DND-41 (cell line): ENCODE measurements around the gene ZDHHC14.

ENCODE experiments used
- EZH2 ChIP-seq: IDR thresholded peaks from 3 replicates; pipeline ENCODE4 v1.6.1; 2012; ENCODE audit warnings: borderline replicate concordance, low read depth, mild to moderate bottlenecking, moderate library complexity, low read length, inconsistent platforms; ENCODE audit not compliant: severe bottlenecking
- TF ChIP-seq, protein P1 (sequence below): IDR thresholded peaks from 2 replicates; pipeline ENCODE4 v1.5.1; 2012; ENCODE audit warnings: borderline replicate concordance, low read length, moderate library complexity, mild to moderate bottlenecking; ENCODE audit not compliant: poor library complexity, severe bottlenecking; ENCODE audit errors: extremely low read depth

DNA sequence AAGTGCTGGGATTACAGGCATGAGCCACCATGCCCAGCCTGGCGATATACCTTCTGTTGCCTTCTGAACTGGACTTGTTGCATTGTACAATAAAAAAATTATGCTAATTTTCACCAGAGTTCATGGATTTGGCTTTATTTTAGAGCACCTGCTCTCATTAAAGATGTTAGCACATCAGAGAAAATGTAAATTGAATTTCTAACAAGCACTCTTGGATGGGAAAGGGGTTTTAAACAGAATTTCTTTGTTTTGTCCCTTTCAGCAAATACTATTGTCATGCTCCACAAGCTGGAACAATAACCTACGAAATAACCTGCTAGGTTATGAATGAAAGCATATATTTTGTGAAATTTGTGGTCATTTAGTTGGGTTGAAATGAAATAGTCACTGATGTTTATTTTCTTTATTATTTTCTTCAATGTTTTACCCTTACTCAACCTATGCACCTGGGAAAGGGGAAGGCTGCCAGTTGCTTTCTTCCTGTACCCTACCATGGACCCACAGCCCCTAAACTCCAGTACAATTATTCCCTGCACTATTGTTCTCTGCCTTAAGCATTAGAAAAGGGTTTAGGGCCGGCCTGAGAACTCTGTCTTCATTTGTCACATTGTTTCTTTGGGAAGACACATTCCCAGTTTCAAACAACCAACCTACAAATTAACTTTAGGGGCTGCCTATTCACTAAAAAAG lies 22.2 kb downstream of the ZDHHC14 start:
- TF ChIP-seq, protein P1, sequence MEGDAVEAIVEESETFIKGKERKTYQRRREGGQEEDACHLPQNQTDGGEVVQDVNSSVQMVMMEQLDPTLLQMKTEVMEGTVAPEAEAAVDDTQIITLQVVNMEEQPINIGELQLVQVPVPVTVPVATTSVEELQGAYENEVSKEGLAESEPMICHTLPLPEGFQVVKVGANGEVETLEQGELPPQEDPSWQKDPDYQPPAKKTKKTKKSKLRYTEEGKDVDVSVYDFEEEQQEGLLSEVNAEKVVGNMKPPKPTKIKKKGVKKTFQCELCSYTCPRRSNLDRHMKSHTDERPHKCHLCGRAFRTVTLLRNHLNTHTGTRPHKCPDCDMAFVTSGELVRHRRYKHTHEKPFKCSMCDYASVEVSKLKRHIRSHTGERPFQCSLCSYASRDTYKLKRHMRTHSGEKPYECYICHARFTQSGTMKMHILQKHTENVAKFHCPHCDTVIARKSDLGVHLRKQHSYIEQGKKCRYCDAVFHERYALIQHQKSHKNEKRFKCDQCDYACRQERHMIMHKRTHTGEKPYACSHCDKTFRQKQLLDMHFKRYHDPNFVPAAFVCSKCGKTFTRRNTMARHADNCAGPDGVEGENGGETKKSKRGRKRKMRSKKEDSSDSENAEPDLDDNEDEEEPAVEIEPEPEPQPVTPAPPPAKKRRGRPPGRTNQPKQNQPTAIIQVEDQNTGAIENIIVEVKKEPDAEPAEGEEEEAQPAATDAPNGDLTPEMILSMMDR, result no peak
- no peak for TF ChIP-seq EZH2
